T1000 (cell line): ENCODE results near the gene PNMA1.

ENCODE experiments used
- DNase-seq: peaks from one replicate; lab custom pipeline; 2025; ENCODE audit warnings: mixed read lengths; lab: John Stamatoyannopoulos, UW

Gene PNMA1

GRCh38 chr14:73713803-73714655, at the start of gene PNMA1:
Gene PNMA1 (minus strand): TSS chr14:73714384. CDS start chr14:73713639, 745 bp downstream.
- DNase-seq, result peak; percentile 80

DNA sequence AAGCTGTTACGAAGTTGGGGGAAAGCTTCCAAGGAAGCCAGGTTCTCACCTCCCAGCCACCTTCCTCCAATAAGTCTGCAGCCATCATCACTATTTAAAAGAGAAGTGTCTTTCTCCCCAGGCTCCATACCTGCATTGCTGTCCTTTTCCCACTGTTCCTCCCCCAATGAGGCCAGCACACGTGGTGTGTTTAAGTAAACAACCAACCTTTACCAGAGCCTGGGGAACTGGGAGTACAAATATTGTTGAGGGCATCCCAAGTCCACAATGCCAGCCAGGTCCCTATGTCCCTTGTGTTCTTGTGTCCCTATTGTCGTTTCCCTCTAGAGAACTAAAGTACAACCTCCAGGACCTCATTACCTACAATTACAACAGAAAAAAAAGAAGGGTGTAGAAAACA, 49.2 kb upstream of the PNMA1 start:
- no peak for DNase-seq

DNA sequence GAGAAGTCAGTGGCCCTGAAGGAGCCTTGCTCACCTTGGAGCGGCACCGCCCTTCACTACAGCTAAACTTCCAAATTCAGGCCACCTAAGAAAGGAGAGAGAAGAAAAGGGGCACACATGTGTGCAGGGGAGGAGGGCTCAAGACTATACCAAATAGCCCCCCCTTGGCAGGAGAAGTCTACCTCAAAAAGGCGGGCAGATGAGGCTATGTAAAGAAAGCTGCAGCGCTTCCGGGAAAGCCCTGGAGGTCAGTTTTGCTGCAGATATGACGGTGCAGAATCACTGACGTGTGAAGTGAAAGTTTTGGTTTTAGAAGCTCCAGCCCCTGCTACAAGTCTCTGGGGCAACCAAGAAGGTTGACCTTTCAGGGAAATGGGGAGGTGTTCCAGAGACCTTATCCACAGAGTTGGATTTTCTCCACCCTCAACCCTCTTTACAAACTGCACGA, 48.2 kb upstream of the PNMA1 start:
- DNase-seq, result no peak

- no peak for DNase-seq
Observed at GRCh38 chr14:73761618-73762355, 47.6 kb upstream of the PNMA1 start.

- DNase-seq, result no peak
Observed at GRCh38 chr14:73760598-73761586, 46.7 kb upstream of the PNMA1 start.

DNA sequence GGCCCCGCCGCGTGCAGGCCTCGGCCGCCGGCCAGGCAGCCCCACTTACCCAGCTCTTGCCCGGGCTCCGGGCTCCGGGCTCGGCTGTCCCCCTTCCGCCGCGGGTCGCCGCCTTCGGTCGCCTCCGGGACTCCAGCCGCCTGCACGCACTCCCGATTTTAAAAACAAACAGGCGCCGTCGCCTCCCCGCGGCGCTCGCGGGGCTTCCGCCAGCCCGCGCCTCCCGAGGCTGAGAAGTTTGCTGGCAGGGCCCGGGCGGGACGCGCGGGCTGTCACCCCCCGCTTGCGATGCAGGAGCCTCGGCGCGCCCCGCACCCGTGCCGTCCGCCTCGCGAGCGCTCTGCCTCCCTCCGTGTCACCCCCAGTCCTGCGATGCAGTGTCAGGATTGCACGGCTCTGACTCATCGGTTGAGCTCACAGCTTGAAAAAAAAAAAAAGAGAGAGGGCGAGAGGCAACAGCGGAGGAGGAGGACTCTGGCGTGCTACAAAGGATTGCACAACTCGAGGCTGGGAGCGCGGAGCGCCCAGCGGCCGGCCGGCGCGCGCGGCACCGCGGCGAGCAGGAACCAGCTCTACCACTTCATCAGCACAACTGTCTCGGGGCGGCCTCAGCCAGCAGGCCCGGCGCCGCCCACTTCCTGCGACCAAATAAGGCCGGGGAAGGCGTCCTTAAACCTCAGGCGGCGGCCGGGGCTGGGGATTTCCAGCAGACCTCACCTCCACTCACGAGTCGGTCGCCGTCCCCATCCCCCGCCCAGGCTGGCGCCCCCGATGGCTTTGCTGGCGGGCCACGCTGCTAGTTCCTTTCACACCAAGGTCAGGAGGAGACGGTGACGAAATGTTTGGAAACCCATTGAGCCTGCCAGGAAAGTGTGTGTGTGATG, 45.8 kb upstream of the PNMA1 start:
- DNase-seq, result peak; percentile 95

DNA sequence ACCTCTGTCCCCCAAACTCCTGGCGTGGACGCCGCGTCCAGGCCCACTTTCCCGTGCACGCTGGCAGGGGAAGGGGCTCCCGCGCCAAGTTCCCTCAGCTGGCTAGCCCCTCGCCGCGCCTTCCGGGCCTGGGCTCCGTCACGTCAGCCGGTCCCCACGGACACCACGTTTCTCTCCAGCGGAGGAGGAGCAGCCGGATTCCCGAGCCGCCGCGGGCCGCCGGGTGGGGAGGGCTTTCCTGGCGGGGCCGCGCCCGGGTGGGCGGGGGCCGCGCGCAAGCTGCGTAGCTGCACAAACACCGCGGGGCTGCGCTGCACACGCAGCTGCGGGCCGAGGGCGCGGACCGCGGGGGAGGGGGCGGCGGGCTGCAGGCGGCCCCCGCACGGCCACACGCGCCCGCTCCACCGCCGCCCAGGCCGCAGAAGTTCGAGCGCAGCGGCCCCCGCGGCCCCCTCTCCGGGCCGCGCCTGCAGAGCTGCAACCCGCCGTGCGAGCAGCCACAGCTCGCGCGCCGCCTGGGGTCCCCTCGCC, 45.1 kb upstream of the PNMA1 start:
- no peak for DNase-seq

- DNase-seq, result peak; percentile 24
Observed at GRCh38 chr14:73758392-73759182, 44.4 kb upstream of the PNMA1 start.

DNA sequence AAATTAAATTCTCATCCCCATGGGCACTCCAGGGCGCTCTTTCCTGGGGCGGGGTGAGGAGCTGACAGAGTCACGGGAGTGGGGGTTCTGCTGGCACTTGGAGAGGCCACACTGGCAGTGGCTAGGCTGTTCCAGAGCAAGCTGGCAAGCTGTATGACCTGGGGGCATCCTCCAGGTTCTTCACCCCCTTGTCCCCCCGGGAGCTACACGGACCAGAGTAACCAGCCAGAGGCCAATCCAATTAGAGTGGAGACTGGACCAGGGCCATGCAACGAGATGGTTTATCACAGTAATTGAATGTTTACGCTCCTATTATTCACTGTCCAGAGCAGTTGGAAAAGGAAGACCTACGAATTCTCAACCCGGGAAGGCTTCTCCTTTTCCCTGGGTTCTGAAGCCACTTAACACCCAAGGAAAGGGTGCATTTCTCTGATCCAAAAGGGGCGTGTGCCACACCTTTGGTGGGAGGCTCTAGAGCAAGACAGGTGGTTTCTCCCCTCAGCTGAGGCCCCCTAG, 43.8 kb upstream of the PNMA1 start:
- no peak for DNase-seq

DNA sequence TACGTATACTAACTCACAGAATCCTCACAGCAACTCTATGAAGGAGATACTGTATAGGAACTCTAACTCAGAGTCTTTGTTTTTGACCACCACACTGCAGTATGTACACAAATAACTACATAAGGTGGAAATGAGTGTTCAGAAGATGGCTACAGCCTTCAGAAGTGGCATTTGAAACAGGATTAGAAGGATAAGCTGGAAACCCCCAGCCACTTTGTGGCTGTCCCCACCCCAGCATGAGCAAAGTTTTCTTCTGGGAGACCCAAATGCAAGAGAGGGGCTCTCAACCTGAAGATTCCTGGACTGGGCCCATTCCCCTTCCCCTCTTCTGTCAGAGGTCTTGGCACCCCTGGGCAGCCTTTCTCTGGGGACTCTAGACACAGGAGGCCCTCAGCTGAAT, 43.2 kb upstream of the PNMA1 start:
- no peak for DNase-seq

DNA sequence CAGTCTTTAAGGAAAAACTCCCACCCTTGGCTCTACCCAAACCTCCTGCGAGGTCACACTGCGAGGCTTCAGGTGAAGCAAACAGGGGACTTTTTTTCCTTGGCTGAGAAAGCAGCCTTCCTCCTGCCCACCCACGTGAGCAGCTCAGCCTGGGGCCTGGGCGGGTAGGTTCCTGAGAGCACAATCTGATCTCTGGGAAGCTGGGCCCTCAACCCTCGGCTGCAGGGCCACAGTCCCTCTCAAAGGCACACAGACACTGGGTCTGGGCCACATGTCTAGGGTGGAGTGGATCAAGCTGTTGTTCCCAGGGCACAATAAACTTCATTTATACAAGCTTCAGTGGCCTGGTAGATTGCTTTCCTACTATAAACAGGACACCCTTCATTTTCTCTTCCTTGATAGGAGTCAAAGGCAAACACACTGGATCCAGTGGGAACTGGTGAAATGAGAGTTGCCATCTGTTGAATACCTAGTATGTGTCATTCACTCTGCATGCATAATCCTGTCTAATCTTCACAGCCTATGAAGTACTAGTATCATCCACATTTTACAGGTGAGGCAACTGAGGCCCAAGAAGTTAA, 41.3 kb upstream of the PNMA1 start:
- no peak for DNase-seq

DNA sequence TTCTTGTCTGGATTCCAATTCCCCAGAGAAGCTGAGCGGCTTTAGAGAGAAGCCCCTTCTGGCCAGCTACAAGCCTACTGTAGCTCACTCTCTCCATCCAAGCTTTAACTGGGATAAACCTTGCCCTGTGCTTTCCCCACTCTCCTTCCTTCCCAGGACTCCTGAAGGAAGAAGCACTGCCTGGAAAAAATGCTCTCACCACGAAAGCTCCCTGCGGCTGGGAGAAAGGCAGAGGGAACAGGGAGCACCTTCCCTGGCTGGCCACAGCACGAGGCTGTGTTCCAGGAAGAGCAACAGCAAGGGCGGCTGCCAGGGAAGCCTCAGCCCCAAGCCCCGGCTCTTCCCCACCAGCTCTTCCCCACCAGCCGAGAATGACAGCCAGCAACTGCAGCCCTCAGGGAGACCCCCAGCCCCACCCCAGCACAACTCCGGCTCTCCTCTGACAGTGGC, 40.8 kb upstream of the PNMA1 start:
- no peak for DNase-seq

DNA sequence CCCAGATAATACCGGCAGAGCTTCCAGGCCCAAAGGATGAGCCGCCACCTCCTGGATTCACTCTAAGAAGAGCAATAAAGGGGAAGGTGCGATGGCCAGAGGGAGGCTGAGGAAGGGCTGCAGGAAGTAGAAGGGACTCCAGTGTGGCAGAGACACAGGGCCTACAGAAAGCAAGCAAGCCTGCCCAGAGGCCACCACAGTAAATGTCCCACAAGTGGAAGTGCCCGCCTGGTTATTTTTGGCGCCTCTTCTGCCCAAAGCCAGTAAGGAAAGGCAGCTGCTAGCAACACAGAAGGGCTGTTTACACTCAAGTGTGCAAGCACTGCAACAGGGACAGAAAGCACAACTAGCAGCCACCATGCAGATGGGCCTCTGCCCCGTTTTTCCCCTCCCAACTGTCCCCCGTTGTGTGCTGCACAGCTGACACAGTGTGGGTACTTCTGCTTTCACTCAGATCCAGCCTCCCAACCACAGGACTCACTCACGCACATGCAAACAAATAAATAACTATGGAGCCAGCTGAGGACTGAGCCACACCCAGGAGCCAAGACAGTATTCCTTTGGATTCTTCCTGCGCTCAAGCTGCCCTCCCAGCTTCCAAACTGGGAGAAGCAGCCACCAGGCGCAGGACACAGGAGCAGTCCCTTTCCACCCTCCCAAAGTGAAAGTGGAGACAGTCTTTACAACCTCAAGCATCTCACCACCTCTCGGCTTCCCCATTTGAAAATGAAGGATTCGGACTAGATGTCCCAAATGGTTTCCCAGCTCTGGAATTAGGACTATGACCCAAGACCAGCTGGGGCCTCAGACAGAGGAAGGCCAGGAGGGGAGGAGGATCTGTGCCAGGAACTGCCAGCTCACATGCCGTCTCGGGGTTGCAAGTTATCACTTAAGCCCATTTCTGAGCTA, 40.0 kb upstream of the PNMA1 start:
- no peak for DNase-seq

GRCh38 chr14:73753124-73753886, 39.1 kb upstream of the PNMA1 start:
- no peak for DNase-seq

- peak; percentile 47 for DNase-seq
Observed at GRCh38 chr14:73752297-73752992, 38.3 kb upstream of the PNMA1 start.

GRCh38 chr14:73751157-73751691, 37.0 kb upstream of the PNMA1 start:
- no peak for DNase-seq
